ENCODE data around the gene LMO2.
"Not testable (repeated sequence)": the region's sequence is repeated elsewhere in the genome, so short reads cannot be mapped to it uniquely, and the experiment has no call there.

The LMO2 gene

GRCh38 chr11:33860926-33861325 lies 30.9 kb downstream of the LMO2 start:
- DNase-seq, result no peak

- no peak for DNase-seq
Measured at GRCh38 chr11:33859306-33859705, 32.6 kb downstream of the LMO2 start.

- DNase-seq, result peak; percentile 56 to 70
Measured at GRCh38 chr11:33857933-33858371, 33.9 kb downstream of the LMO2 start.

- no peak for DNase-seq
Measured at GRCh38 chr11:33855500-33855899, 36.4 kb downstream of the LMO2 start.

- DNase-seq, result no peak
Measured at GRCh38 chr11:33848717-33849390, 43.0 kb downstream of the LMO2 start.

- no peak for DNase-seq
Measured at GRCh38 chr11:33847251-33847650, 44.6 kb downstream of the LMO2 start.

- no peak for DNase-seq
Measured at GRCh38 chr11:33844236-33844635, 47.6 kb downstream of the LMO2 start.

- no peak for DNase-seq
Measured at GRCh38 chr11:33843018-33843417, 48.9 kb downstream of the LMO2 start.

GRCh38 chr11:33842236-33842915 lies 49.5 kb downstream of the LMO2 start:
- no peak for DNase-seq

GRCh38 chr11:33838234-33838633 lies 53.6 kb downstream of the LMO2 start:
- DNase-seq, result not testable (repeated sequence)

- DNase-seq, result not testable (repeated sequence)
Measured at GRCh38 chr11:33837334-33837733, 54.5 kb downstream of the LMO2 start.

GRCh38 chr11:33835143-33835878 lies 56.6 kb downstream of the LMO2 start:
- DNase-seq, result peak in 1 of 2 donors; percentile 13

- no peak for DNase-seq
Measured at GRCh38 chr11:33832676-33833075, 59.2 kb downstream of the LMO2 start.

- DNase-seq, result no peak
Measured at GRCh38 chr11:33830903-33831648, 60.8 kb downstream of the LMO2 start.

- peak in 1 of 2 donors; percentile 49 for DNase-seq
Measured at GRCh38 chr11:33829430-33830141, 62.3 kb downstream of the LMO2 start.

GRCh38 chr11:33828604-33829429 lies 63.1 kb downstream of the LMO2 start:
- no peak for DNase-seq

GRCh38 chr11:33827206-33827605 lies 64.7 kb downstream of the LMO2 start:
- DNase-seq, result no peak

GRCh38 chr11:33825854-33826560 lies 65.9 kb downstream of the LMO2 start:
- no peak for DNase-seq

GRCh38 chr11:33822981-33823380 lies 68.9 kb downstream of the LMO2 start:
- DNase-seq, result not testable (repeated sequence)

- DNase-seq, result no peak
Measured at GRCh38 chr11:33819278-33820035, 72.4 kb downstream of the LMO2 start.
